Adrenal gland (tissue), 5 donors: ENCODE results near the gene TMEM259.

Experiments
- CTCF ChIP-seq, 6 experiments: fragments of 450-650 bp in 4 of 6; fragments of 200-600 bp in 2 of 6; sonication (generic) in 1 of 6; IDR thresholded peaks; 1 replicate in 5 of 6; 2 replicates in 1 of 6; pipeline versions ENCODE4 v1.5.1 to v1.8.0; 2016 to 2021; ENCODE audit warnings: antibody characterized with exemption in 6 of 6, mild to moderate bottlenecking in 2 of 6, moderate library complexity in 1 of 6
- POLR2A ChIP-seq, 2 donors: fragments of 450-650 bp; IDR thresholded peaks; one replicate each; pipeline ENCODE4 v1.6.1; 2017; ENCODE audit warnings: antibody characterized with exemption in 2 of 2, mild to moderate bottlenecking in 2 of 2, moderate library complexity in 1 of 2
- donor health status: DM: no; HTN: no; CAD: no.

GRCh38 chr19:1052349-1052975, 31.5 kb upstream of the TMEM259 start:
- TF ChIP-seq CTCF (IDR thresholded peaks at IDR 0.05) (no peak), POLR2A (IDR thresholded peaks at IDR 0.05) (no peak)
